Left renal cortex interstitium (tissue), 4 donors: ENCODE measurements around the gene OTOP1. TPM values are rescaled to one million over a fixed set of nuclear protein-coding genes. Genes with fewer than 3 reads are reported as not detected.
"Not testable (repeated sequence)": the region's sequence is repeated elsewhere in the genome, so short reads cannot be mapped to it uniquely, and the experiment has no call there.

Experiments
- DNase-seq, 4 donors: peaks; one replicate each; pipeline ENCODE4 v3.0.0-alpha.2; 2013; ENCODE audit warnings: low read depth in 4 of 4, low spot score in 2 of 4, missing footprints in 1 of 4
- polyA plus RNA-seq, 4 donors: library from polyadenylated mRNA; unstranded; fragments of 120-200 nt; gene quantifications; one replicate each; pipeline ENCODE4 v1.2.1, GENCODE V29; 2013; ENCODE audit not compliant: insufficient read length in 4 of 4

OTOP1 gene
- polyA plus RNA-seq, 4 donors = not detected

DNA sequence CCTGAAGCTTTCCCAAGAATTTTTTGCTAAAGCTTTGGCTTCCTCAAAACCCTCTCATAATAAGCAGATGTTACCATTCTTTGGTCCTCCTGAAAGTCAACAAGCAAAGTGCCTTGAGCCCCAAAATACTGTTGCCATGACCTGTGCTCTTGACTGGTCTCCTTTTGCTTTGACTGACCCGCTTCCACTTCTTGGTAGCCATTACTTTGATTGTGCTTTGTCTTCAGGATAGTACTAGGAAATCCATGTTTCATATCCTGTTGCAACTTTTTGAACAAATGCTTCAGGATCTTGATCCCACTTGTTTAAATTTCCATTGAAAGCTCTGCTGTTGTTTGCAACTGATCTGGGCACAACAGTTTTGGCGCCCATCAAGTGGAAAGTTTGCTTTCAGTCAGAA, 6.9 kb upstream of the OTOP1 start:
- DNase-seq = no peak

DNA sequence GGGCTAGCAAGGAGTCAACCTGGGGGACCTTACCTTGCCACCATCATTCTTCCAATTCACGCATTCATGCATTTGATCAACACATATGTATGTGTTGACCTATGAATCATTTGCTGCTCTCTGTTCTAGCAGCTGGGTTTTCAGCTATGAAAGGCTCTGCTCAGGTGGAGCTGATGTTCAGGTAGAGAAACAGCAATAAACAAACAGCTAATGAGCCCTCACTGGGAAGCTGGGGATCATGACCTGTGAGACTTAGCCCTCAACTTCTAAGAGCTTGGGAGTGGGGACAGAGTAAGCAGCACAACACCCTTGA, 1.6 kb upstream of the OTOP1 start:
- DNase-seq = no peak

DNA sequence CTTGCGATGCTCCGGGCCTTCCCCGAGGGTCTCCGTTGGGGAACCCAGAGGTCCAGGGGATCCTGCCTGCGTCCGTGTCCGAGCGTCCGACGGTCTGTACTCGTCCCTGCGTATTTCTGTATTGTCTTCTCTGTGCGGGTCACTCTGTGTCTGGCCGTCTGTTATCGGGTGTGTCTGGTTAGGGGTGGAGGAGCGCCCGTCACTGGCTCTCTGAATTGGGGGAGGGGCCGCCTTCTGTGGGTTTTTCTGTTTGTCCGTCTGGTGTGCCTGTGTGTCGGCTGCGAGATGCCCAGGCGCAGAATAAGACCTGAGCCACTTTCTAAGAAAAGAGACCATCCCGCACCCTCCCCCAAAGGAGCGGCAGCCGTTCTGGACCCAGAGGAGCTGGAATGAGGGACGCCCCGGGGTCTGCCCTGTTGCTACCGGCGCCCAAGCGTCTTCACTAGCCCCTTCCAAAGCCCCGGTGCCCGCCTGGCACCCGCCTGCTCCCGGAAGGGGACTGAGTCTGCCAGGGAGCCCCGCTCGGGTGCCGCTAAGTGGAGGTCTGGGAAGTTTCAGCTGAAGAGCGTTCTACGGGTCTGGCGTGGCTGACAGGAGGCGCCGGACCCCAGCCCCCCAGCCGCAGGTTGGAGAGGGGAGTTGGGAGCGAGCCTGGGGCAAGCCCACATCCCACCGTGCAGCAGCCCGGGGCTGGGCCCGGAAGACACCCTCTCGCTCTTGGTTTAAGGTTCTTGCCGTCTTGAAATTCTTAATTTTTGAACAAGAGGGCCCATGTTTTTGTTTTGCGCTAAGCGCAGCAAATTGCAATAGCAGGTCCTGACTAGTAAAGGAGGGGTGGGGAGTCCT, 1.0 kb upstream of the OTOP1 start:
- no peak for DNase-seq

DNA sequence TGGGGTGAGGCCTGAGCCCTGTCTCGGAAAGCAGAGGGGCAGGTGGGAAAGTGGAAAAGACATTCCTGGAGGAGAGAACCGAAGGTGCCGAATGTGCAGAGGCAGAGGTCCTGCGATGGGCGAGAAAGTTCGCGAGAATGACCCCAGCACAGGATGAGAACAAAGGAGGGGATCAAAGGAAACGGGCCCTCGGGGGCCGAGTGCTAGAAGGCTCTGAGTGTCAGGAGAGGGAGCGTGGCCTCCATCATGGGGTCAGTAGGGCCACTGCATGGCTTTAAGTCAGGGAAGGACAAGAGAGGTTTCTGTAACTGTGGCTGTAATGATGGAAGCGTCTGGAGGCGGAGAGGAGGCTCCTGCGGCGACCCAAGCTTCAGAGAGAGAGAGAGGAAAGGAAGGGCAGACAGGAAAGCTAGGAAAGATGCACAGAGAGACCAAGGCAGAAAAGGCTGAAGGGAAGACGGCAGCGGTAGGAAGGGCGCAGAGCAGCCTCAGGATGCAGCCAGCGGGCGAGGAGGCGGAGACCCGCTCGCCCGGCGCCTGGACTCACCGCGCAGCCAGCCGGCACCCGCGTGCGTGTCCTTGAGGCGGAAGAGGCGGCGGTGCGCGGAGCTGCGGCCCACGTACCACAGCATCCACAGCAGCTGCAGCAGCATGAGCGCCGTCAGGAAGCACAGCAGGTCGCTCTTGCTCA, 669 bp downstream of the OTOP1 start:
- DNase-seq = no peak

DNA sequence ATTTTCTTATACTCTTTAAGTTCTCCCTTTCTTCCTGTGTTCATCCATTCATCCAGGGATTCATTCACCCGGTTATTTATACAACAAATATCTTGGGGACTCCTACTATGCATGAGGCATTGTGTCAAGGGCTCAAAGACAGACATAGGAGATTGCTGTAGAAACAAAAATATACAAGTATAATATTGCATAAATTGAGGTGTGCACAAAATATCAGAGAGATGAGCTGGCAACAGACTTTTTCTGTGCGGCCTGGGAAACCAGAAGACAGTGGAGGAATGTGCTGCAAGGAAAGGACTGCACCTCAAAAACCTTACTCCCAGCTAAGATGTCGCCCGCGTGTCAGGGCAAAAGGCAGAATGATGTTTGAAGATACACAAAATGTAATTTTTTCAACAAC, 9.6 kb downstream of the OTOP1 start:
- no peak for DNase-seq

DNA sequence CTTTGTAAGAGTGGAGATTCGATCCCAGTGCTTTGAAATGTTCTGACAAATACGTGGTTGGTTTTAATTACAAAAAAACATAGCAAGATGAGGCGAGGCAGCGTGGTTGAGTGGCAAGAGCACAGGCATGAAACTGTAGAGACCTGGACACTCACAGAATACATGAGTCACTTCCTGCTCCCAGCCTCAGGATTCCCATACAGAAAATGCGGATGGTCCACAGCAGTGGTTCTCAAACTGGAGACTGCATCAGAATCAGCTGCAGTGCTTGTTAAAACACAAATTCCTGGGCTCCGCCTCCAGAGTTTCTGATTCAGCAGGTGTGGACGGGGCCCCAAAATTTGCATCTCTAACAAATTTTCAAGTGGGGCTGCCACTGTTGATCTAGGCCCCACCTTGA, 10.1 kb downstream of the OTOP1 start:
- DNase-seq = no peak

DNA sequence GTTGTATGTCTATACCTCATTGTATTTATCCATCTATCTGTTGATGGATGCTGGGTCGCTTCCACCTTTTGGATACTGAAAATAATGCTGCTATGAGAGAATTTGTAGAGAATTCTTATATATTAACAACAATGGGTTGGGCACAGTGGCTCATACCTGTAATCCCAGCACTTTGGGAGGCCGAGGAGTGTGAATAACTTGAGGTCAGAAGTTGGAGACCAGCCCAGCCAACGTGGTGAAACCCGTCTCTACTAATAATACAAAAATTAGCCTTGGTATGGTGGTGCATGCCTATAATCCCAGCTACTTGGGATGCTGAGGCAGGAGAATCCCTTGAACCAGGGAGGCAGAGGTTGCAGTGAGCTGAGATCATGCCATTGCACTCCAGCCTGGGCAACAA, 13.1 kb downstream of the OTOP1 start:
- not testable (repeated sequence) for DNase-seq

DNA sequence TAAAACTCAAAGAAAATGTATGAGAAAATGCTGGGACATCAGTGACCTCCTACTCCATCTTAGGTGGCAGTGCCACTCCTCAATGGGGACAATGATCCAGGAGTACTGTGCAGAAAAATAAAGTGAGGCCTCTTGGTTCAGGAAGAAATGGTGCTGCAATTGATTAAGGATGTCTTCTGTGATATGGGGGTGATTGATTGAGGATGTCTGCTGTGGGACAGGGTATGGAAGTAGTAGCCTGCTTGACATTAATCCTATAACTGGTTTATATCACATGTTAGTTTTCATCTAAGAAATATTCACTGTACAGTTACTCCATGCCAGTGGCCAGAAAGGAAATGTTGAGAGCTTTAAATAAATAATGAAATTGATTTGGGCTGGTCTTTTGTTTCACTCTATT, 20.5 kb downstream of the OTOP1 start:
- DNase-seq = no peak

DNA sequence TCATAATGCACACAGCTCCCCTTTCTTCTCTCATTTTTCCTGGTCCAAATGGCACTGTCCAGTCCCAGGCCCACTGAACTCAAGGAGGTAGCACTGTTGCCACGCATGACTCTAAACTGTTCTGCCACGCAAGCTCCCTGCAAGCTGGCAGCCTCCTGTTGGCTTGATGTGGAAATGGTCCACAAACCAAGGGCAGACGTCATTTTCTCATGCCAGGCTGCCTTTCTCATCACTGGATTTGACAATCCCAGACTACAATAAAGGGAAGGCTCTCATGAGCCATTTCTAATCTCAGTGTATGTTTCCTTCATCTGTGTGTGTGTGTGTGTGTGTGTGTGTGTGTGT, 22.4 kb downstream of the OTOP1 start:
- no peak for DNase-seq

DNA sequence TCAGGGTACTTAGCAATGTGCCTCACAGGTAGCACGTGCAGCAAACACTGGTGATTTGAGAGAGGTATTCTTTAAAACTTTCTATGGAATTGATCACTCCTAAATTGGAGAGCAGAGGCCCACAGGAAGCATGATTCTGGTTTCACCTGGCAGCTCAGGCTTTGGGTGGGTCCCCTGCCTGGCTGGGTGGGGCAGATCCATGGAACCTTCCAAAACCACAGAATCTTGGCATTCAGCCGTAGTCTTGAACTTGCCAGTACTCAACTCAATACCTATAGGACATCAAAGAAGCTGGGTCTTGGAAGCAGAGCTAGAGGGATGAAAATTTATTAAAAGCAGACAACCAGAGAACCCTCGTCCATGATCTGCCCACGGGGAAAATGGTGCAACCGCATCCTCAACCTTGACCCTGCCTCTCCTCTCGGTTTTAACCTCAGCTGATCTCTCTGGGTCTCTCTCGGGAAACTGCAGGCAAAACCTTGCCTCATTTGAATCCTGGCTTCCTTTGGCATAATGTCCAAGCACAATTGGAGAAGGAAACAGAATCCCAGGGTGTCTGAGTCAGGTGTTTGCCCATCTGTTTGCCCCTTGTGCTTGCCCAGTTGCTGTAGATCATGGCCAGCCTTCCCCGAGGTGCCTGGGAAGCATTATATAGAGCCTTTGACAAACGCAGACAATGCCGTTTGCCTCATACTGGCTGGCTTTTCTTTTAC, 22.9 kb downstream of the OTOP1 start:
- DNase-seq = no peak

DNA sequence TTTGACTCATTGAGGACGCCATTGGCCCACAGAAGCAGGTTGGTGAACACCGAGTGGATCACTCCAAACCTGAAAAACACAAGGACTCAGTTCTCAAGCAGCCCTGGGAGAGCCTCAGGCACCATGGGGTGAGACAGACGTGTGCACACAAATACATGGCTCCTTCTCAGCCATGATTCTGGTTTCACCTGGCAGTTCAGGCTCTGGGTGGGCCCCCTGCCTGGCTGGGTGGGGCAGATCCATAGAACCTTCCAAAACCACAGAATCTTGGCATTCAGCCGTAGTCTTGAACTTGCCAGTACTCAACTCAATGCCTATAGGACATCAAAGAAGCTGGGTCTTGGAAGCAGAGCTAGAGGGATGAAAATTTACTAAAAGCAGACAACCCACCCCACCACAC, 24.2 kb downstream of the OTOP1 start:
- DNase-seq = no peak

DNA sequence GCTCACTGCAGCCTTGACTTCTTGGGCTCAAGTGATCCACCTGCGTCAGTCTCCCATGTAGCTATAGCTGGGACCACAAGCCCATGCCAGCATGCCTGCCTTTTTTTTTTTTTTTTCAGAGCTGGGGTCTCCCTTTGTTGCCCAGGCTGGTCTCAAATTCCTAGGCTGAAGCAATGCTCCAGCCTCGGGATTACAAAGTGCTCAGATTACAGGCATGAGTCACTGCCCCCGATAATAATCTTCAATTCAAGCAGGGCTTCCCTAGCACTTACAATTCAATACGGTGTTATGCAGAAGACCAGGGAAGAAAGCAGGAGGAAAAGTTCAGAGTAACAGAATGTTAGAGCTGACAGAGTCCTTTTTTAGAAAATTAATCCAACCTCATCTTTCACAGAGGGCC, 26.1 kb downstream of the OTOP1 start:
- no peak for DNase-seq

DNA sequence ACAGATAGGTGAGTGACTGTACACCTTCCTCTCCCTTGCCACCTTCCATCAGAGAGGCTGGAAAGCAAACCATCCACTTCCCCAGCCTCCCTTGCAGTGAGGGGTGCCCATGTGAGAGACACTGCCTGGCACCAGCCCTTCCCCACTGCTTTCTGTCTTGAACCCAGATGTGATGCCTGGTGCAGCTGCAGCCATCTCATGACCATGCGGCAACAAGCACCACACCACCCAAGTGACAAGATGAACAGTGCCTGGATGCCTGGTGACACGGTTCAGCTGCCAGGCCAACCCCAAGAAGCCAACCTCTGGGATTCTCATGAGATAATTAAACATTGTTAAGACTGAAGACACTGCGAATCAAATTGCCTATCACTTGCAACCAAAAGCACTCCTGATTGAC, 31.4 kb downstream of the OTOP1 start:
- no peak for DNase-seq

DNA sequence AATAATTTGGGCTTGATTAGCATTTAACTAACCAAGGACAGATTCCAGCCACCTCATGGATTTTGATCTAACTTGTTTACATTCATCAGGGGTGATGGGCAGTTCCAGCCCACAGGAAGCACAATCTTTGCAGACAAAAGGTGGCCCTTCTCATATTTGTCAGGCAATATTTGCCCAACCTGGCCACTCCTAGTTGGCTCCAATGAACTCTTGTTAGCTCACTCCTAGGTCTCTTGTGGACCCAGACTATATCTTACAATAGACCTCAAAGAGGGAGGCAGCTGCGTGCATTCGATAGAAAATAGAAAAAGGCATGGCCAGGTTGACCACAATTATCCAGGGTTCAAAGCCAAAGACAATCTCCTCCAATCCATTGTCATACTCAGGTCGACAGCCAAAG, 38.2 kb downstream of the OTOP1 start:
- DNase-seq = not testable (repeated sequence)

DNA sequence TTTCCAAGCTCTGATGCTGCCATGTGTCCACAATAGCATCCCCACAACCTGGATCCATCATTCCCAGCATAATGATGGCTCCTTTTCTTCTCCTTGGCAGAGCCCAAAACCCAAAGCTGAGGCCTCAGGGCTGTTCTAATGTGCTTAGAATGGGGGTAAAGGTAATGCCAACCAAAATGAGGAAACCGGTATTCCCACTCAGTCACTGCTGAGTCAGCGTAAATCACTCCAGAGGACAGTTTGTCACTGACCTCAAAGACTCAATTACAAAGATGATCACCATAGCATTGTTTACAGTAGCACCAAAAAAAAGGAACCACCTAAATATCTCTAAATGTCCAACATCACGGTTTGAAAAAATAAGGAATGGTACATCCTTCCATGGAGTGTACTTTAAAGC, 41.2 kb downstream of the OTOP1 start:
- no peak for DNase-seq

DNA sequence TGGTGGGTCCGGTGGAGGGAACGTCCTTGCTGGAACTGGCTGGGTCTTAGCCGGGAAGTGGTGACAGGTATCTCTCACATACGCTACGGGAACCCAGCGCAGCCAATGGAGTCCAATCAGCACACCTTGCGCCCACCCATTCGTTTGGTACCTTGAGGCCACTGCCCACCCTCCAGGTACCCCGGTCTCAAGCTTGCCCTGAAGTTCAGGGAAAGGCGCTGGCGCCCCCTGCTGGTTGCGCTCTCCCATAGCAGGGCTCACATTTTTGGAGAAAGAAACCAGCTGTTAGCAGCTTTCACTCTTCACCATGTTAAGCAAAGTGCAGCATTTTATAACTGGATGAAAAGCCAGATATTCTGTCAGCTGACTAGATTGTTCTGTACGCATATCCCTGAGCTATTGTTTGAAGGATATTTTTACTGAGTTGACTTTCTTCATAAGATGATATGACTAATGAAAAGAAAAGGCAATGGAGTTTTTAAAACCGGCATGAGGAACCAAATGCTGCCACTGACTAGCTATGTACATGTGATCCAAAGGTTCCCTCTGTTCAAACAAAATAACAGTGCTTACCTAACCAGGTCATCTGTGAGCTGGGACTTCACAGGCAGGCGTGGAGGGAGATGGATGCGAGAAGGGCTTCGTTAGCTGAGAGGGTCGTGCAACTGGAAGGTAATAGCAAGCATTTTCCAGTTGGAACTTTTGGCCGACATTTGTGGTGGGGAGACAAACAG, 43.7 kb downstream of the OTOP1 start:
- peak in 1 of 4 donors; percentile 12 for DNase-seq

DNA sequence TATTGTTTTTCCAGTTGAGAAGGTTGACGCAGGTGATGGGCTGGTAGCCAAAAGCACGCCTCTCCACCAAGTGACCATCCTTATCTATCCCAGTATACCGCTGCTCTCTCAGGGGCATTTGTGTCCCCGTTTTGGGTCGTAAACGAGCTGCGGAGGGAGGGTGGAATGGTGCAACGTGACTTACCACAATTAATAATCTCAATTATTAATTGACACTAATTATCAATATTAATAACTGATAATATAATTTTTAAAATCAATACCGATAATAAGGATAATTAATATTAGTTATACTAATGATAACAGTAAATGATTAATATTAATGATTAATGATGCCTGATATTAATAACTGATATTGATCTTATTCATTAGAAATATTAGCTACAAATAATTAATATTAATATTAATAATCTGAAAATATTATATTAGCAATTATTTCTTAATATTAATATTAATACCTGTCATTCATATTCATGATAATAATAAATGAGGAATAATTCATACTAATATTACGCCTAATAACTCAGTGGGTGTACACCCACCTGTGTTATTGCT, 56.1 kb downstream of the OTOP1 start:
- no peak for DNase-seq

DNA sequence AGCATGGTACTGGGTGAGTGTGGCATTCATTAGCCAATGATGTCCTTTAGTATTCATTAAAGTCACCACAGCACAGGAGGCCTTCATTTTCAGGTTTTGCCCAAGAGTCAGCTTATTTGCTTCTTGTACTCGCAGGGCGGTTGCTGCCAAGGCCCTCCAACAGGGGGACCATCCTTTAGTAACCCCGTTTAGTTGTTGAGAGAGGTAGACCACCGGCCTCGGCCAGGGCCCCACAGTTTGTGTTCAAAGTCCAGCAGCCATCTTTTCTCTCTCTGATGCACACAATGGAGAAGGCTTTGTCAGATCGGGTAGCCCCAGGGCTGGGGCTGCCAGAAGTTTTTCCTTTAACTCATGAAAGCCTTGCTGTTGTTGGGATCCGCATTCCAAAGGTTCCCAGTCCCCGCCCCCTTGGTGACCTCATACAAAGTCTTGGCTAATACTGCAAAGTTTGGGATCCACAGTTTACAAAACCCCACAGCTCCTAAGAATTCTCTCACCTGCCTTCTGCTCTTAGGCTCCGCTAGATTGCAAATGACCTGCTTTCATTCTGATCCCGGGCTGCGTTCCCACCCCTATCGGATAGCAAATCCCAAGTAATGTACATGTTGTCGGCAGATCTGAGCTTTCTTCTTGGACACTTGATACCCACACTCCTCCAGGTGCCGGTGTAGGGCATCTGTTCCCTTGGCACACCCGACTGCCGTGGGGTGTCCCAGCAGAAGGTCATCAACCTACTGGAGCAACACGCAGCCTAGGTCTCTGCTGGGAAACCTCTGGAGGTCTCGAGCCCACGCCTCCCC, 58.5 kb downstream of the OTOP1 start:
- DNase-seq = not testable (repeated sequence)

DNA sequence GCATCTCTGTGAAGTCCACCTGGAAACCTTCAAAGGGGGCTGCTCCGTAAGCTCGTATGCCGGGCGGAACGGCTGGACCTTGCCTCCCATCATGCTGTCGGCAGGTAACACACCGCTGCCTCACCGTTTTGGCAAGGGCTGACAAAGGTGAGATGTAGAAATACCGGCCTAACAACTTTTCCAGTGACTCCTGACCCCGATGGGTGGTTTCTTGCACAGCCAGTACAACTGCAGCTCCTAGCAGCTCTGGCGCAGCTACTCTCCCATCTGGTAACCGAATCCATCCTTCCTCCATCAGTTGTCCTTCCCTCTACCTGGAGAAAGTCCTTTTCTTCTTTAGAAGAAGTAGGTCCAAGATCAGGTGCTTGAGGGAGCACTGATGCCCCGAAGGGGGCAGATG, 59.7 kb downstream of the OTOP1 start:
- not testable (repeated sequence) for DNase-seq
